HepG2 (cell line): ENCODE measurements around the gene SMIM14. TPM values are rescaled to one million over a fixed set of nuclear protein-coding genes. Genes with fewer than 3 reads are reported as not detected.
"Not testable (repeated sequence)": the region's sequence is repeated elsewhere in the genome, so short reads cannot be mapped to it uniquely, and the experiment has no call there.

Source experiments
- ATAC-seq: fragments of 200-7000 bp; cut with Tn5 transposase; 3 replicates; pipeline ENCODE4 v1.9.1; 2020; ENCODE audit warnings: mild to moderate bottlenecking, moderate library complexity
- BruUV-seq: library from RNA; stranded (reverse); fragments of 400-500 nt; replicated peaks from 2 replicates; lab custom pipeline; 2021; lab: Mats Ljungman, UMichigan
- CTCF ChIA-PET: fragments of 300-600 bp; formaldehyde crosslinking; extraction: SDS; loops from one replicate; lab custom pipeline; 2021; ENCODE audit warnings: low total read pairs, inconsistent platforms, low intra/inter-chr PET ratio; lab: Yijun Ruan, JAX
- POLR2A ChIA-PET: fragments of 350-600 bp; sonication (Branson Sonifier 250); formaldehyde crosslinking; loops from one replicate; lab custom pipeline; 2020; ENCODE audit warnings: antibody characterized with exemption, inconsistent platforms; lab: Yijun Ruan, JAX
- DNase-seq: peaks from one replicate; pipeline ENCODE4 v3.0.0-alpha.2; 2015; ENCODE audit warnings: low spot score
- FAIRE-seq: peaks from 3 replicates; lab custom pipeline; 2011; peaks lifted over from hg19 to GRCh38; lab: Jason Lieb, UNC
- H2AFZ ChIP-seq: one replicate; pipeline ENCODE4 v1.6.1; 2011; ENCODE audit warnings: low read length, inconsistent platforms
- H3K27ac ChIP-seq: fragments of 300-600 bp; 3 replicates; pipeline ENCODE4 v1.8.0; 2011; ENCODE audit warnings: mixed run types, mild to moderate bottlenecking, mixed read lengths, low read length, inconsistent platforms; ENCODE audit not compliant: insufficient read depth; ENCODE audit errors: extremely low read length
- H3K27me3 ChIP-seq, 2 experiments: fragments of 200-600 bp in 1 of 2; 2 replicates in 1 of 2; 3 replicates in 1 of 2; pipeline versions ENCODE4 v1.6.0 to v1.8.0; 2011; ENCODE audit warnings: low read length in 2 of 2, mild to moderate bottlenecking in 2 of 2, moderate library complexity in 2 of 2, inconsistent platforms in 1 of 2; ENCODE audit not compliant: insufficient read depth in 2 of 2, control insufficient read depth in 1 of 2
- H3K36me3 ChIP-seq, 2 experiments: fragments of 200-600 bp in 1 of 2; replicated peaks in 1 of 2; 2 replicates in 1 of 2; 3 replicates in 1 of 2; pipeline versions ENCODE4 v1.5.1 to v1.8.0; 2011; ENCODE audit warnings: low read length in 2 of 2, inconsistent platforms in 1 of 2; ENCODE audit not compliant: insufficient read depth in 2 of 2, control insufficient read depth in 1 of 2
- H3K4me1 ChIP-seq: 2 replicates; pipeline ENCODE4 v1.5.1; 2012; ENCODE audit warnings: low read length, inconsistent platforms; ENCODE audit not compliant: insufficient read depth
- H3K4me2 ChIP-seq: 2 replicates; pipeline ENCODE4 v1.6.0; 2011; ENCODE audit warnings: low read depth, low read length, inconsistent platforms
- H3K4me3 ChIP-seq, 3 experiments: fragments of 200-600 bp in 1 of 3; sonication (generic), shearing (Covaris generic) in 1 of 3; replicated peaks in 1 of 3; 2 replicates each; pipeline ENCODE4 v1.5.1; 2011 to 2016; ENCODE audit warnings: low read length in 3 of 3, inconsistent platforms in 2 of 3, low read depth in 2 of 3, mild to moderate bottlenecking in 2 of 3, control low read depth in 1 of 3, mixed read lengths in 1 of 3; ENCODE audit not compliant: insufficient read depth in 1 of 3
- H3K79me2 ChIP-seq: one replicate; pipeline ENCODE4 v1.6.1; 2011; ENCODE audit warnings: low read length, inconsistent platforms; ENCODE audit not compliant: insufficient read depth
- H3K9ac ChIP-seq: 2 replicates; pipeline ENCODE4 v1.6.0; 2011; ENCODE audit warnings: mild to moderate bottlenecking, low read depth, low read length, inconsistent platforms; ENCODE audit not compliant: insufficient read depth
- H3K9me3 ChIP-seq: 2 replicates; pipeline ENCODE4 v1.5.1; 2012; ENCODE audit warnings: mild to moderate bottlenecking, low read length
- H4K20me1 ChIP-seq: 2 replicates; pipeline ENCODE4 v1.6.0; 2011; ENCODE audit warnings: inconsistent platforms, mild to moderate bottlenecking, low read length, moderate library complexity; ENCODE audit not compliant: insufficient read depth
- FOXO1 ChIP-seq: sonication (generic); formaldehyde crosslinking; IDR thresholded peaks from 2 replicates; pipeline ENCODE4 v1.4.0; 2020; ENCODE audit warnings: missing genetic modification reagents
- HMGA1 ChIP-seq: sonication (generic); formaldehyde crosslinking; conservative IDR thresholded peaks from 2 replicates; pipeline ENCODE4 v1.4.0; 2020; ENCODE audit warnings: missing genetic modification reagents
- HNRNPL ChIP-seq: fragments of 200-400 bp; formaldehyde crosslinking; IDR thresholded peaks from 2 replicates; pipeline ENCODE4 v1.6.1; 2017; ENCODE audit warnings: mild to moderate bottlenecking, low read depth, low read length
- PHF21A ChIP-seq: sonication (generic); formaldehyde crosslinking; IDR thresholded peaks from 2 replicates; pipeline ENCODE4 v1.5.0; 2020; ENCODE audit warnings: mild to moderate bottlenecking, missing genetic modification reagents
- RBM39 ChIP-seq: fragments of 200-400 bp; formaldehyde crosslinking; IDR thresholded peaks from one replicate; pipeline ENCODE4 v1.6.1; 2018; ENCODE audit warnings: antibody characterized with exemption, mild to moderate bottlenecking, low read depth, low read length; ENCODE audit not compliant: poor library complexity, severe bottlenecking
- REXO4 ChIP-seq: sonication (generic); formaldehyde crosslinking; IDR thresholded peaks from 2 replicates; pipeline ENCODE4 v1.8.0; 2022; ENCODE audit warnings: missing genetic modification reagents, mild to moderate bottlenecking, borderline replicate concordance
- SMAD3 ChIP-seq: sonication (generic); formaldehyde crosslinking; IDR thresholded peaks from 2 replicates; pipeline ENCODE4 v1.4.0; 2020; ENCODE audit warnings: missing genetic modification reagents
- ZNF431 ChIP-seq: sonication (generic); formaldehyde crosslinking; IDR thresholded peaks from 2 replicates; pipeline ENCODE4 v1.9.0; 2022; ENCODE audit warnings: missing genetic modification reagents, low read depth, mild to moderate bottlenecking, borderline replicate concordance
- WGBS: methylation state at CpG from one replicate; pipeline ENCODE4 v1.1.6; 2017; ENCODE audit warnings: low lambda C conversion rate; 5-methylcytosine and 5-hydroxymethylcytosine counted together
- in situ Hi-C: cut with HindIII; loops from 2 replicates; pipeline ENCODE4 v1.10.0; 2017; ENCODE audit warnings: low pct_unique_long_range_greater_than_20kb; ENCODE audit not compliant: extremely low pct_ligation_motif_present
- intact Hi-C: fragments of 100-400 bp; cut with micrococcal nuclease; formaldehyde crosslinking; loops from one replicate; pipeline ENCODE4 v1.10.0; 2022; ENCODE audit not compliant: unreplicated experiment
- polyA plus RNA-seq, 8 experiments: library from polyadenylated mRNA; depleted of rRNA in 3 of 8; stranded (reverse) in 7 of 8; unstranded in 1 of 8; fragments of >200 nt; fragmentation: Illumina TruSeq in 4 of 8; extraction: Trizol in 4 of 8; gene quantifications; 2 replicates each; pipeline versions ENCODE4 v1.2.1 to v1.2.3, GENCODE V29; 2011 to 2016; ENCODE audit warnings: low read depth in 4 of 8, missing spikeins in 1 of 8, mixed read lengths in 1 of 8; ENCODE audit not compliant: insufficient read depth in 1 of 8
- total RNA-seq, 5 experiments: library from RNA; depleted of rRNA; stranded (reverse); fragments of >200 nt; fragmentation: Illumina TruSeq; extraction: Trizol; gene quantifications; 2 replicates each; pipeline ENCODE4 v1.2.3, GENCODE V29; 2016; ENCODE audit warnings: low read depth in 1 of 5
- TF ChIP-seq, protein P1 (sequence below): sonication (generic); formaldehyde crosslinking; IDR thresholded peaks from 2 replicates; pipeline ENCODE4 v1.4.0; 2020; ENCODE audit warnings: missing genetic modification reagents
- TF ChIP-seq, protein P2 (sequence below): conservative IDR thresholded peaks from 2 replicates; pipeline ENCODE4 v1.6.1; 2018; ENCODE audit warnings: missing genetic modification reagents
- TF ChIP-seq, protein P3 (sequence below): sonication (generic); formaldehyde crosslinking; IDR thresholded peaks from 2 replicates; pipeline ENCODE4 v1.8.0; 2022; ENCODE audit warnings: missing genetic modification reagents, low read depth, mild to moderate bottlenecking, borderline replicate concordance

Gene SMIM14
- total and polyA plus RNA-seq, 2 of the 13 experiments (the other 11 are each of a cell fraction or from before 2014, with no cell fraction given) = 16.3 to 28.1 TPM

DNA sequence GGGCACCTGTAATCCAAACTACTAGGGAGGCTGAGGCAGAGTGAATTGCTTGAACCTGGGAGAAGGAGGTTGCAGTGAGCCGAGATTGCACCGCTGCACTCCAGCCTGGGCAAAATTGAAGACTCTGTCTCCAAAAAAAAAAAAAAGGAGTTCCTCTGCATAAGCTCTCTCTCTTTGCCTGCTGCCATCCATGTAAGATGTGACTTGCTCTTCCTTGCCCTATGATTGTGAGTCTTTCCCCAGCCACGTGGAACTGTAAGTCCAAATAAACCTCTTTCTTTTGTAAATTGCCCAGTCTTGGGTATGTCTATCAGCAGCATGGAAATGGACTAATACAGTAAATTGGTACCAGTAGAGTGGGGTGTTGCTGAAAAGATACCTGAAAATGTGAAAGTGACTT, 106.4 kb downstream of the SMIM14 start:
- in situ Hi-C loops, H4K20me1 ChIP-seq, BruUV-seq, H3K27ac ChIP-seq, DNase-seq, H3K27me3 ChIP-seq, H2AFZ ChIP-seq, H3K9ac ChIP-seq, H3K4me3 ChIP-seq, FAIRE-seq, H3K4me2 ChIP-seq, H3K36me3 ChIP-seq, ATAC-seq, CTCF ChIA-PET, POLR2A ChIA-PET, intact Hi-C loops: not testable (repeated sequence)
- 98% methylated on average over 3 of the region's 3 CpGs for WGBS
- Histone ChIP-seq H3K4me1 (peaks cover 16% of the 10 kb centered on the region), H3K79me2 (peaks cover 25% of the 10 kb centered on the region), H3K9me3 (peaks cover 26% of the 10 kb centered on the region)
- peak; percentile 85; the same call in 1 of the 2 replicates for TF ChIP-seq ZNF431 (CRISPR knock-in tag)

DNA sequence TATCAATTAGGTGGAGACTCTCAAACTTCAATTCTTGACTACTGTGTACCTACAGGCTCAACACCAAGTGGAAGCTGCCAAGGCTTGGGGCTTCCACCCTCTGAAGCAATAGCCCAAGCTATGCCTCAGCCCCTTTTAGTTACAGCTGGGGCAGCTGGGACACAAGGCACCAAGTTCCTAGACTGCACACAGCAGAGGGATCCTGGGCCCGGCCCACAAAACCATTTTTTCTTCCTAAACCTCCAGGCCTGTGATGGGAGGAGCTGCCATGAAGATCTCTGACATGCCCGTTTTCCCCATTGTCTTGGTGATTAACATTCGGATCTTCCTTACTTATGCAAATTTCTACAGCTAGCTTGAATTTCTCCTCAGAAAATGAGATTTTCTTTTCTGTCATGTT, 108.0 kb downstream of the SMIM14 start:
- WGBS = 79% methylated on average over 3 of the region's 3 CpGs
- TF ChIP-seq SMAD3 (CRISPR knock-in tag) (no peak), FOXO1 (CRISPR knock-in tag) (no peak), RBM39 (no peak), PHF21A (CRISPR knock-in tag) (no peak), HMGA1 (CRISPR knock-in tag) (no peak), REXO4 (CRISPR knock-in tag) (no peak), HNRNPL (no peak)
- TF ChIP-seq, protein P1, sequence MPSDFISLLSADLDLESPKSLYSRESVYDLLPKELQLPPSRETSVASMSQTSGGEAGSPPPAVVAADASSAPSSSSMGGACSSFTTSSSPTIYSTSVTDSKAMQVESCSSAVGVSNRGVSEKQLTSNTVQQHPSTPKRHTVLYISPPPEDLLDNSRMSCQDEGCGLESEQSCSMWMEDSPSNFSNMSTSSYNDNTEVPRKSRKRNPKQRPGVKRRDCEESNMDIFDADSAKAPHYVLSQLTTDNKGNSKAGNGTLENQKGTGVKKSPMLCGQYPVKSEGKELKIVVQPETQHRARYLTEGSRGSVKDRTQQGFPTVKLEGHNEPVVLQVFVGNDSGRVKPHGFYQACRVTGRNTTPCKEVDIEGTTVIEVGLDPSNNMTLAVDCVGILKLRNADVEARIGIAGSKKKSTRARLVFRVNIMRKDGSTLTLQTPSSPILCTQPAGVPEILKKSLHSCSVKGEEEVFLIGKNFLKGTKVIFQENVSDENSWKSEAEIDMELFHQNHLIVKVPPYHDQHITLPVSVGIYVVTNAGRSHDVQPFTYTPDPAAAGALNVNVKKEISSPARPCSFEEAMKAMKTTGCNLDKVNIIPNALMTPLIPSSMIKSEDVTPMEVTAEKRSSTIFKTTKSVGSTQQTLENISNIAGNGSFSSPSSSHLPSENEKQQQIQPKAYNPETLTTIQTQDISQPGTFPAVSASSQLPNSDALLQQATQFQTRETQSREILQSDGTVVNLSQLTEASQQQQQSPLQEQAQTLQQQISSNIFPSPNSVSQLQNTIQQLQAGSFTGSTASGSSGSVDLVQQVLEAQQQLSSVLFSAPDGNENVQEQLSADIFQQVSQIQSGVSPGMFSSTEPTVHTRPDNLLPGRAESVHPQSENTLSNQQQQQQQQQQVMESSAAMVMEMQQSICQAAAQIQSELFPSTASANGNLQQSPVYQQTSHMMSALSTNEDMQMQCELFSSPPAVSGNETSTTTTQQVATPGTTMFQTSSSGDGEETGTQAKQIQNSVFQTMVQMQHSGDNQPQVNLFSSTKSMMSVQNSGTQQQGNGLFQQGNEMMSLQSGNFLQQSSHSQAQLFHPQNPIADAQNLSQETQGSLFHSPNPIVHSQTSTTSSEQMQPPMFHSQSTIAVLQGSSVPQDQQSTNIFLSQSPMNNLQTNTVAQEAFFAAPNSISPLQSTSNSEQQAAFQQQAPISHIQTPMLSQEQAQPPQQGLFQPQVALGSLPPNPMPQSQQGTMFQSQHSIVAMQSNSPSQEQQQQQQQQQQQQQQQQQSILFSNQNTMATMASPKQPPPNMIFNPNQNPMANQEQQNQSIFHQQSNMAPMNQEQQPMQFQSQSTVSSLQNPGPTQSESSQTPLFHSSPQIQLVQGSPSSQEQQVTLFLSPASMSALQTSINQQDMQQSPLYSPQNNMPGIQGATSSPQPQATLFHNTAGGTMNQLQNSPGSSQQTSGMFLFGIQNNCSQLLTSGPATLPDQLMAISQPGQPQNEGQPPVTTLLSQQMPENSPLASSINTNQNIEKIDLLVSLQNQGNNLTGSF (CRISPR knock-in tag) = no peak
- TF ChIP-seq, protein P2, sequence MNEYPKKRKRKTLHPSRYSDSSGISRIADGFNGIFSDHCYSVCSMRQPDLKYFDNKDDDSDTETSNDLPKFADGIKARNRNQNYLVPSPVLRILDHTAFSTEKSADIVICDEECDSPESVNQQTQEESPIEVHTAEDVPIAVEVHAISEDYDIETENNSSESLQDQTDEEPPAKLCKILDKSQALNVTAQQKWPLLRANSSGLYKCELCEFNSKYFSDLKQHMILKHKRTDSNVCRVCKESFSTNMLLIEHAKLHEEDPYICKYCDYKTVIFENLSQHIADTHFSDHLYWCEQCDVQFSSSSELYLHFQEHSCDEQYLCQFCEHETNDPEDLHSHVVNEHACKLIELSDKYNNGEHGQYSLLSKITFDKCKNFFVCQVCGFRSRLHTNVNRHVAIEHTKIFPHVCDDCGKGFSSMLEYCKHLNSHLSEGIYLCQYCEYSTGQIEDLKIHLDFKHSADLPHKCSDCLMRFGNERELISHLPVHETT = no peak
- TF ChIP-seq, protein P3, sequence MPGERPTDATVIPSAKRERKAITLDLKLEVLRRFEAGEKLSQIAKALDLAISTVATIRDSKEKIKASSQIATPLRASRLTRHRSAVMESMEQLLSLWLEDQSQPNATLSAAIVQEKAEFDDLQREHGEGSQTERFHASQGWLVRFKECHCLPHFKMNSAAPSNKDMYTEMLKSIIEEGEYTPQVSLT (CRISPR knock-in tag) = no peak

More for the DNA sequence above, 108.0 kb downstream of the SMIM14 start:
- no peak overlapping the region for H3K4me2 ChIP-seq
- no peak overlapping the region for H3K4me3 ChIP-seq
- H3K9me3 ChIP-seq = peaks cover 26% of the 10 kb centered on the region
- H3K79me2 ChIP-seq = peaks cover 41% of the 10 kb centered on the region
- in situ Hi-C loops (no loop called here), intact Hi-C loops (no loop called here)
- POLR2A ChIA-PET = interaction anchor here (1.6 kb wide), 1 partner anchor 27 kb away, joined by 4 read pairs; no protein-coding TSS in a partner anchor
- H3K9ac ChIP-seq = no peak overlapping the region
- peaks cover 7% of the 10 kb centered on the region; the same call in 1 of the 2 replicates for H4K20me1 ChIP-seq
- DNase-seq (no peak), ATAC-seq (no peak), FAIRE-seq (no peak)
- CTCF ChIA-PET = no interaction called here
- no TSS peak for BruUV-seq
- H3K4me1 ChIP-seq = peaks cover 16% of the 10 kb centered on the region
- no peak overlapping the region for H2AFZ ChIP-seq
- peaks cover 1 to 6% of the 10 kb centered on the region in 2 experiments; a peak in 2 of 5 replicates for H3K36me3 ChIP-seq
- peaks cover 0 to 4% of the 10 kb centered on the region in 2 experiments; a peak in 1 of 5 replicates for H3K27me3 ChIP-seq
- H3K27ac ChIP-seq = no peak overlapping the region
